Eye (tissue), 1 donor: Measurements from ENCODE around the gene C17orf113.

Experiments used
- DNase-seq: peaks from one replicate; pipeline ENCODE4 v3.0.0-alpha.2; 2015

The C17orf113 gene

DNA sequence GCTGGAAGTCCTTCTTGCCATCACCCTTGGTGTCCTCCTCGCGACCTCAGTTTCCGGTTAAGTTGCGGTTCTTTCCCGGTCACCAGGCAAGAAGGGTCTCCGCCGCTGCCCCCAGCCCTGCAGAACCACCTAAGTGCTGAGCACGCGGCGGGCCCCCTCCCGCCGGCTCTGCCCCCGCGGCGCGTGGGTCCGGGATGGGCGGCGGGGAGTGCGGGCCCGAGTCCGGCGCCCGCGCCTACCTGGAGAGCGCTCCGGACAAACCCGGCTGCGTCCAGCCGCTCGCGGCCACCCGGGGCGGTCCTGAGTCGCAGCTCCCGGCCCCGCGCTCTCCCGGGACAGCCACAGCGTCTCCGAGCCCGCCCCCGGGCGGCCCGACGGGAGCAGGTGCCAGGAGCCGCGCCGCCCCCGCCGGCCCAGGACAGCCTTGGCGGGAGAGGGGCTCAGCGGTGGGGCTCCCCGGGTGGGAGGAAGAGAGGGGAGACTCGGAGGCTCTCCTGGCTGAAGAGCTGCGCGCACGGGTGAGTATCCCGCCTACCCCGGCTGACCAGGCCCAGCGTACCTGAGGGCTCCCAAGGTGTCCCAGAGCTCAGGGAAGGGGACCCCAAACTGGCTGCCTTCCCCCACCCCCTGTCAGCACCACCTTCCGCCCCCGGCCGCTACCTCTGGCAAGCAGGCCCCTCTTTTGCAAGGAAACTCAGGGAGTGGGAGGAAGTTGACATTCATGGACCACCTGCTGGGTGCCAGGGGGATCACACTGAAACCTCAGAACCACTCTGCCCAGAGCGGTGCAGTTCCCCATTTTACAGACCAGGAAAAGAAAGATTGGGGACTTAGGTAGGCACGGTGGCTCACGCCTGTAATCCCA, 22.2 kb upstream of the C17orf113 start:
- no peak for DNase-seq

DNA sequence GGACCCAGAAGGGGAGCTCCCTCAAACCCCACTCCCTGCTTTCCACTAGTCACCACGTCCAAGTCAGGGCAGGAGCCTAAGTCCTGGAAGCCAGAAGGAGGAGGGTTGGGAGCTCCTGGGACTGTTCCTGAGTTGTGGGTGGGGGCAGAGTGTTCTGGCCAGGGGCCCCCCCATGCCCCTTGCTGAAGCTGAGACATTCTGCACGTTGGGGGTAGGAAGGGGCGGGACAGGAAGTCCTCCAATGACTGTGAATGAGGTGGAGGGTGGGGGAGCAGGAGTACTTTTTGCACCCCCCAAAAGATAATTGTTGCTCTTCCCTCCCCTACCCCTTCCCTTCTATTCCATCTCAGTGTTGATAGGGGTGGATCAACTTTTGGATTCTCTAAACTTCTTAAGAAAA, 21.4 kb upstream of the C17orf113 start:
- DNase-seq: no peak

- no peak for DNase-seq
Measured at GRCh38 chr17:42068979-42069378, 18.6 kb upstream of the C17orf113 start.

DNA sequence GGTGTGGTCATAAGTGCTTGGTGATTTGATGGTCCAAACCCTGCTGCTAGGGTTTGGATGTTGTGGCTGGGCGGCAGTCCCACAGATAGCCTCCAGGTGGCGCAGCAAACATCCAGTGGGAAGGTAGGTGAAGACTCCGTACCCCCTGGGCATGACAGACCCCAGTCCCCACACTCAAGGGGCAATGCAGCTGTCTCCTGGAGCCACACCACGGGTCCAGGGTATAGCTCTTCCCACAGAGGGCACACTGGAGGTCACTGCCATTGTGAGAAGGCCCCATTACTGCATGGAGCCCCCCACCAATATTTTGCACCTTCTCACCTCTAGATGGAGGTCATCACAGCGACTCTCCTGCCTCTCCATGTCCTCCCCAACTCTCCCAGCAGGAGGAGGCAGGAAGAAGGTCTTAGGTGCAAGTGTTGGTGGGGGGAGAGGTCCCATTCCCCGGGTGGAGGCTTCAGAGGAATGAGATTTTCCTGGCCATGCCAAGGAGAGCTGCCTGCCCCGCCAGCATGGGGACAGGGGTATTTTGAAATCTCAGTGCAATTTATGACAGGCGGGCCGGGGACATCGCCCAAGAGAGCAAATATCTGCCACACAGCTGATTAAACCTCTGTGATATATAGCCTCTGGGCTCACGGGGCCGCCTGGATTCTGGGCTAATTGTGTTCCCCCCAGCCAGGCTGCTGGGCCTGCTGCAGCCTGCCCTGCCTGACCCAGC, 17.1 kb upstream of the C17orf113 start:
- DNase-seq: peak; percentile 86

DNA sequence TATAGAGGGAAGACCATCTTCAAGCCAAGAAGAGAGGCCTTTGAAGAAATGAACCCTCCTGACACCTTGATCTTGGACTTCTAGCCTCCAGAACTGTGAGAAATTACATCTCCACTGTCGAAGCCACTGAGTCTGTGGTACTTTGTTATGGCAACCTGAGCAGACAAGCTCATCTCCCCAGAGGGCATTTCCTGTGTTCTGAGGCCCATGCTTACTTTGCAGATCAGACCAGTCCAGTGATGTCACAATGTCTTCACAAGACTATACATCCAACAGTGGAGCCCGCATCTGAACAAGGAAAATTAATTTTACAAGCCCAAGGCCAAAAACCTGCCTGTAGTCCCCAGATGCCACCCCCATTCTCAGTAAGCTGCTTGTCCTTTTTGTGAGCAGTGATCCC, 14.8 kb upstream of the C17orf113 start:
- no peak for DNase-seq

GRCh38 chr17:42062681-42063080, 12.3 kb upstream of the C17orf113 start:
- no peak for DNase-seq

- peak; percentile 99 for DNase-seq
Measured at GRCh38 chr17:42061646-42062487, 11.5 kb upstream of the C17orf113 start.

DNA sequence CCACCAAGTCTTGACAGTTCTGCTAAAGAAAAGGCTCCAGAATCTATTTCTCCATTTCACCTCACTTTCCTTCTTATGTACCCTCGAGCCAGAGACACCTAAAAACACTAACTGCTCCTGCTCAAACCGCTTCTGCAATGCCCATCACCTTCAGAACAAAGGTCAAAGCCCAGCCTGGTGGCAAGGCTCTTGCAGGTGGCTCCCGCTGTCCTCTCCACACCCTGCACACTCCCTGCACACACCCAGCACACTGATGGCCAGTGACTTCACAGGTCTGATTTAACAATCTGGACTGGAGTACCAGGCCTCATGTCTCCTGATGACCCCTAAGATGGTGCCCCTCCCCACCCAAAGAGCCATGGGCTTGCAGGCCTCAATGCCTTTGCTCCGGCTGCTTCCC, 9.8 kb upstream of the C17orf113 start:
- DNase-seq: no peak

DNA sequence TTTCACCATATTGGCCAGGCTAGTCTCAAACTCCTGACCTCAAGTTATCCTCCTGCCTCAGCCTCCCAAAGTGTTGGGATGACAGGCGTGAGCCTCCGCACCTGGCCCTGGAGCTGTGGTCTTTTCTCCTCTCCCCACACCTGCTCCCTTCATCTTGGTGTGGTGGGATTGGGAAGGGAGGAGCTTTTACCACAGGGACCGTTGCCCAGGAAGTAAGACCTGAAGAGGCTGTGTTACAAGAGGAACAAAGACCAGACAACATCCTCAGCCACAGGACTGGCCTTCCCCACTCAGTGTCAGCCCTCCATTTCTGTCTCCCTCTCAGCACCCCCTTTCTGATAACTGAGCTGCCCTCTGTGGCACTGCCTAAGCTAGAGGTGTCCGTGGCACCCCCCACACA, 9.4 kb upstream of the C17orf113 start:
- DNase-seq: no peak

GRCh38 chr17:42058063-42058462, 7.7 kb upstream of the C17orf113 start:
- peak; percentile 57 for DNase-seq

DNA sequence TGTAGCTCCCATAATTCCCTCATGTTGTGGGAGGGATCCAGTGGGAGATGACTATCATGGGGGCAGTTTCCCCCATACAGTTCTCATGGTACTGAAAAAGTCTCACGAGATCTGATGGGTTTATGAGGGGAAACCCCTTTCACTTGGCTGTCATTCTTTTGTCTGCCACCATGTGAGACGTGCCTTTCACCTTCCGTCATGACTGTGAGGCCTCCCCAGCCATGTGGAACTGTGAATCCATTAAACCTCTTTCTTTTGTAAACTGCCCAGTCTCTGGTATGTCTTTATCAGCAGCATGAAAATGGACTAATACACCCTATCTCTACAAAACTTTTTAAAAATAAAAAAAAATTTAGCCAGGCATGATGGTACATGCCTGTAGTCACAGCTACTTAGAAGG, 6.2 kb upstream of the C17orf113 start:
- no peak for DNase-seq

DNA sequence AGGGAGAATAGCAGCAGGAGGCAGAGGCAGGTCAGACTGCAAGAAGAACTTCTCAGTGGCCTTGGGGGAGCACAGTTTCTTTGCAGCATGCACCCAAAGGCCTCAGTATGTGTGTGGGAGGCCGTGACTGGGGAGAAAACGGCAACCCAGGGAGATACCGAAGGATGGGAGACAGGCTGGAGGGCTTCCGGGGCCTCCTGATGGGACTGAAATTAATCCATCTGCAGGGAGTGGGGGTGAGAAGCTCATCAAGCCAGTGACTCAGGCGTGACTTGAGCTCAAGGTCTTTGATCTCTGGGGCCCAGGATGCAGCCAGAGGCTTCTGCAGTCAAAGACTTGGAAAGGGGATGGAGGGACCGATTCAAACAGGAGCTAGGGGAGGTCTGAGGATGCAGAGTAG, 5.1 kb upstream of the C17orf113 start:
- no peak for DNase-seq

GRCh38 chr17:42055027-42055426, 4.6 kb upstream of the C17orf113 start:
- no peak for DNase-seq

- DNase-seq: peak; percentile 72
Measured at GRCh38 chr17:42053731-42054500, 3.5 kb upstream of the C17orf113 start.

DNA sequence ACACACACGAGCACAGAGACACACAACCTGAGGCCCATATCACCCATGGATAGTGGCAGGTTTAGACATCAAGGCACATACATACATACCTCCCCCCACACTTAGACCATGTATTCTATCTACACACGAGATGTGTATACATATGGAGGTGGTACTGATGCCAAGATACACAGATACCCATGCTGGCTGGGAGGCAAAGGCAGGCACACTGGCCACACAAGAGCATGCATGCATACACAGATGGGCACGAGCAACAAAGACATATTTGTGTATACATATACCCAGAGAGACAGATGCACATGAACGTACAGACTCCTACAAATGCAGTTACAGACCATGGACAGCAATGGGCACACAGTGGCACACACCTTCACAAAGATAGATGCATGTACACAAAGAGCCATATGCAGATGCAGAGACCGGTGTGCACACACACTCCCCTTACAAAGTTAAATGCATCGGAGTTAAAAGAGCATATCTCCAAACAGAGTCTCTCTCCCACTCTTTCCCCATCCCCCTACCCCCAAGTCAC, 2.0 kb upstream of the C17orf113 start:
- no peak for DNase-seq

DNA sequence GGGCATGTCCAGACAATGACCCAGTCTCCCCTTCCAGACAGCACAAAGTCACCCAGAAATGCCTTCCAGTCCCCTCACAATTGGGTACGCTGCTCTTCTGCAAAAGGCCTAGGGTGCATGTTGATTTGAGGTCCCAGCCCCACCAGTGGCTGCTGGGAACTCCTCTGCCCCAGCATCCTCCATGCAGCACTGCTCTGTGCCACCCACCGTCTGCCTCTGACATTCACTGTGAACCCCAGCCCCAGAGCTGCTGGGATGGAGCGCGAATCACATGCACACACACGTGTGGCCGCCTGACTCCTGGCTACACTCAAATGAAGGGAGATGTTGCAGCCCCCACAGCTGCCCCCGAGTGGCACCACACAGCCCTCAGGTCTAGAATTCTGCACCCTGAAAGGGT, 1.2 kb upstream of the C17orf113 start:
- DNase-seq: no peak

DNA sequence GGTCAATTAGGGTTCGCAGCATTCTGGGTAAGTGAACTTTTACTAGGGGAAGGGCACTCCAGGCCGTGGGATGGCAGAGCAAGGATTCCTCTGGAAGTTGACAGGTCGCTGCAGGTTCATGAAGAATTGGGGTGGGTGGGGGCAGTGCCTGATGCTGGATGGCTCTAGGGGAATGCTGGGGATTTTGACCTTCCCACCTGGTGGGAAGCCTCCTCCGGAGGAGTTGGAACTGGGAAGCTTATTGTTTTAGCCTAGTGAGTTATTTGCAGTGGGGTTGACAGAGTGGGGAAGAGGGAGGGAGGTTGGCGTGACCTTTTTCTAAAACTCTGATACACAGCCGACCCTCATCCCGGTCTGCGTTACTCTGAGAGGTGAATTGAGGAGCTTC, 606 bp upstream of the C17orf113 start:
- DNase-seq: no peak

DNA sequence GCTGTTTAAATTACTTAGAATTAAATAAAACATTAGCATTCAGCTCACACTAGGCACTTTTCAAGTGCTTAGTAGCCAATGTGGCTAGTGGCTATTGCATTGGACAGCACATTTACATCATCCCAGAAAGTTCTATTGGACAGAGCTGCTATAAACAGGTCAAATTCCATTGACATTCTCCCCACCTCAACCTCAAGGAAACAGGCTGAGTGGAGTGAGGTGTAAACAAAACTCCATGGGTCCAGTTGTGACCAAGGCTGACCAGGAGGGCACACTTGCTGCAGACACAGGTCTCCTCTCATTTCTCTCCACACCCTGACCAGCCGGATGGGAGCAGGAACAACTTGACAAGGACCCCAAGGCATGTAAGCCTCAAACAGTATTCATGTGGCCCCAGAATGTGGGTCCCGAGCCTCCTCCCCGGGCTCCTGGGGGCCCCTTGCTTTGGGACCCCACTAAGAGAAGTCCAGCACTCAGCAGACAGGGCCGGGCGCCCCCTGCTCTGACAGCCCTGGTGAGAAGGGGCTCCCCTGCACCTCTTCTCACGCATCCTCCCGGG, 488 bp downstream of the C17orf113 start:
- no peak for DNase-seq

DNA sequence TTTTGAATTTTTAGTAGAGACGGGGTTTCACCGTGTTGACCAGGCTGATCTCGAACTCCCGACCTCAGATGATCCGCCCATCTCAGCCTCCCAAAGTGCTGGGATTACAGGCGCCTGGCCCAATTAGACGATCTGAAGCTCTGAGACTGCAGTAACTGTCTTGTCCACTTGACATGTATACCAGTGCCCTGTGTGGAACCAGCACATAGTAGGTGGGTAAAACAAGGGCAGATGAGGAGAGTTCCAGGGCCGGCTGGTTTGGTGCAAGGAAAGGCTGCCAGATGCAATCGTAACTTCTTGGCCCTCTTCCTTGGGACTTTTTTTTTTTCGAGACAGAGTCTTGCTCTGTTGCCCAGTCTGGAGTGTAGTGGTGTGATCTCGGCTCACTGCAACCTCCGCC, 3.1 kb downstream of the C17orf113 start:
- no peak for DNase-seq

DNA sequence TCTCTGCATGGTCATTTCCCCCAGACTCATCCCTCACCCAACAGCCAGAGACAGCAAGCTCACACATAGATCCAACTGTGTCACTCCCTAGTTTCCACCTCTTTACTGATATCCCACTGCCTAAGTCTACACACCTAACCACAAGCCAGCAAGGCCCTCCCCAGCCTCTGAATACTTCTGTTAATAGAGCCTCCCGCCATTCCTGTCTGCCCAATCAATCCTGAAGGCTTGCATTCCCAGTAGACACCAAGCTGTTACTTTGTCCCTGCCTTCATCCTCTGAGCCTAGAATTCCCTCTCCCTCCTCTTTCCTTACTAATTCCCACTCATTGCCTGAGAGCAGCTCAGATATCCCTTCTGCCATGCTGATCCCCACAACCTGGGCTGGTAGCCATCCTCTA, 4.7 kb downstream of the C17orf113 start:
- no peak for DNase-seq

DNA sequence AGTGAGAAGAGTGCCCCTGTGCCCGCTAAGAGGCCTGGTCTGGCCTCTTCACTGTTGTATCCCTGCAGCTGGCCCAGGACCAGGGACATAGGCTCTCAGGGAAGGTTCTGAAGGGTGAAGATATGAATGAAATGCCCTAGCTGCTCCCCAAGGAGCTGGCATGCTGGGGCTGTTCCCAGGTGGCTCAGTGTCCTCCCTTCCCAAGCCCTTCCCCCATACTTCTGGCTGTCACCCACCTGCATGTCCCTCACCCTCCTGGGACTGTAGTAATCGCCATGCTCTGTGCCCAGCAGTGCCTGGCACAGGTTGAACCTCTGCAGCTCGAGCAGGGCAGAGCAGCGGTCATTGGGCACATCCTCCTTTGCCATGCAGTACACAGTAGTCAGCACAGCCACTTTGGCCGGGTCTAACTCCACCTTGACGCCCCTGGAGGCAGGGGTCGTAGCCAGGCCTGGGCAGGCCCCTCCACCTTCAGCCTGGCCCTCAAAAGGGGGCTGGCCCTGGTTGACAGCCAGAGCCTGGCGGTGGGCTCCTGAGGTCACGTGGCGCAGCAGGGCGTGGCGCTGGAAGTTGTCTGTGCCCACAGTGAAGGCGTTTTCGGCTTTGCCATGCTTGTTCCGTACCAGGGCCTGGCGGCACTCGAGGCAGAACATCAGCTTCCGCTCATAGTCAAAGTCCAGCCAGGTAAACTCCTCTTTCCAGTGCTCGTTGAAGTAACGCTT, 7.6 kb downstream of the C17orf113 start:
- DNase-seq: no peak
